ENCODE data around the gene CNN3.

Gene CNN3

GRCh38 chr1:94940738-94941137 is 13.8 kb upstream of the CNN3 start:
- no peak for TF ChIP-seq CTCF (IDR thresholded peaks at IDR 0.05; ENCODE audit: low read depth, low read length)
- in situ Hi-C loops (cut with HindIII; ENCODE audit: low sequenced_read_pairs), result no loop called here
- no peak overlapping the region for H3K4me3 ChIP-seq (ENCODE audit: low read depth, low read length)
- no peak for DNase-seq (ENCODE audit: low read depth, low spot score)

GRCh38 chr1:94937820-94938219 is 10.9 kb upstream of the CNN3 start:
- DNase-seq (ENCODE audit: low read depth, low spot score), result no peak
- H3K4me3 ChIP-seq (ENCODE audit: low read depth, low read length), result no peak overlapping the region
- no peak for TF ChIP-seq CTCF (IDR thresholded peaks at IDR 0.05; ENCODE audit: low read depth, low read length)
- in situ Hi-C loops (cut with HindIII; ENCODE audit: low sequenced_read_pairs), result no loop called here

GRCh38 chr1:94936861-94937620 is 10.1 kb upstream of the CNN3 start:
- H3K4me3 ChIP-seq (ENCODE audit: low read depth, low read length), result no peak overlapping the region
- in situ Hi-C loops (cut with HindIII; ENCODE audit: low sequenced_read_pairs), result no loop called here
- DNase-seq (ENCODE audit: low read depth, low spot score), result no peak
- TF ChIP-seq CTCF (IDR thresholded peaks at IDR 0.05; ENCODE audit: low read depth, low read length), result no peak

GRCh38 chr1:94935476-94935875 is 8.6 kb upstream of the CNN3 start:
- in situ Hi-C loops (cut with HindIII; ENCODE audit: low sequenced_read_pairs), result no loop called here
- no peak overlapping the region for H3K4me3 ChIP-seq (ENCODE audit: low read depth, low read length)
- TF ChIP-seq CTCF (IDR thresholded peaks at IDR 0.05; ENCODE audit: low read depth, low read length), result no peak
- no peak for DNase-seq (ENCODE audit: low read depth, low spot score)

GRCh38 chr1:94935034-94935433 is 8.1 kb upstream of the CNN3 start:
- H3K4me3 ChIP-seq (ENCODE audit: low read depth, low read length), result no peak overlapping the region
- DNase-seq (ENCODE audit: low read depth, low spot score), result no peak
- TF ChIP-seq CTCF (IDR thresholded peaks at IDR 0.05; ENCODE audit: low read depth, low read length), result no peak
- in situ Hi-C loops (cut with HindIII; ENCODE audit: low sequenced_read_pairs), result no loop called here

GRCh38 chr1:94934551-94934950 is 7.6 kb upstream of the CNN3 start:
- H3K4me3 ChIP-seq (ENCODE audit: low read depth, low read length), result no peak overlapping the region
- in situ Hi-C loops (cut with HindIII; ENCODE audit: low sequenced_read_pairs), result no loop called here
- DNase-seq (ENCODE audit: low read depth, low spot score), result no peak
- TF ChIP-seq CTCF (IDR thresholded peaks at IDR 0.05; ENCODE audit: low read depth, low read length), result no peak
